T-cell (primary cell): ENCODE measurements around the gene SH3RF3. TPM values are rescaled to one million over a fixed set of nuclear protein-coding genes. Genes with fewer than 3 reads are reported as not detected.
A peak's percentile ranks its signal among the peaks of the same experiment; 100 is the strongest.

ENCODE experiments used
- ATAC-seq, 4 experiments: fragments of 200-7000 bp in 3 of 4; fragments of 150-1000 bp in 1 of 4; cut with Tn5 transposase; replicated peaks in 1 of 4; 1 replicate in 3 of 4; 2 replicates in 1 of 4; pipeline ENCODE4 v1.10.0; 2021; ENCODE audit warnings: moderate library complexity in 3 of 4, mild to moderate bottlenecking in 2 of 4, moderate number of reproducible peaks in 1 of 4
- CTCF ChIA-PET, 2 donors: fragments of 300-600 bp; sonication (Branson Sonifier 250); formaldehyde crosslinking; loops; one replicate each; lab custom pipeline; 2022; ENCODE audit warnings: antibody characterized with exemption in 2 of 2; lab: Charles Lee
- POLR2A ChIA-PET, 2 donors: fragments of 300-600 bp; sonication (Branson Sonifier 250); formaldehyde crosslinking; loops; one replicate each; lab custom pipeline; 2022; ENCODE audit warnings: antibody characterized with exemption in 2 of 2; lab: Charles Lee
- DNase-seq, 35 experiments: peaks; one replicate each; pipeline versions ENCODE4 v3.0.0 to v3.0.0-alpha.2; 2013 to 2023
- H3K27ac ChIP-seq: one replicate; pipeline ENCODE4 v1.5.1; 2013; ENCODE audit warnings: low read length
- H3K27me3 ChIP-seq, 2 experiments: replicated peaks in 1 of 2; 1 replicate in 1 of 2; 2 replicates in 1 of 2; pipeline versions ENCODE4 v1.6.1 to v1.7.0; 2013; ENCODE audit warnings: low read length in 1 of 2, mixed read lengths in 1 of 2; ENCODE audit not compliant: control insufficient read depth in 2 of 2, insufficient read depth in 2 of 2; ENCODE audit errors: extremely low read depth in 1 of 2
- H3K36me3 ChIP-seq, 2 donors: 1 replicate in 1 of 2; 2 replicates in 1 of 2; pipeline versions ENCODE4 v1.6.1 to v1.7.0; 2013; ENCODE audit warnings: low read length in 1 of 2; ENCODE audit not compliant: control insufficient read depth in 2 of 2, insufficient read depth in 1 of 2; ENCODE audit errors: extremely low read depth in 1 of 2
- H3K4me1 ChIP-seq, 2 experiments: 1 replicate in 1 of 2; 2 replicates in 1 of 2; pipeline versions ENCODE4 v1.6.1 to v1.7.0; 2013; ENCODE audit warnings: low read length in 2 of 2, mixed read lengths in 1 of 2; ENCODE audit not compliant: insufficient read depth in 2 of 2, control insufficient read depth in 1 of 2; ENCODE audit errors: extremely low read depth in 1 of 2
- H3K4me3 ChIP-seq, 2 donors: 1 replicate in 1 of 2; 2 replicates in 1 of 2; pipeline versions ENCODE4 v1.5.1 to v1.7.0; 2013; ENCODE audit warnings: mild to moderate bottlenecking in 2 of 2, low read length in 1 of 2, moderate library complexity in 1 of 2; ENCODE audit not compliant: control insufficient read depth in 1 of 2; ENCODE audit errors: extremely low read depth in 1 of 2
- H3K9me3 ChIP-seq: 2 replicates; pipeline ENCODE4 v1.7.0; 2013
- H3K27ac Mint-ChIP-seq, 2 donors: one replicate each; pipeline ENCODE4 v1.8.0; 2020 to 2021; ENCODE audit warnings: mild to moderate bottlenecking in 2 of 2, mixed read lengths in 2 of 2
- H3K27me3 Mint-ChIP-seq, 2 donors: one replicate each; pipeline ENCODE4 v1.8.0; 2021 to 2022; ENCODE audit warnings: mixed read lengths in 2 of 2
- H3K36me3 Mint-ChIP-seq: one replicate; pipeline ENCODE4 v1.8.0; 2021; ENCODE audit warnings: mixed read lengths
- H3K4me1 Mint-ChIP-seq, 3 donors: one replicate each; pipeline ENCODE4 v1.8.0; 2020 to 2022; ENCODE audit warnings: mixed read lengths in 3 of 3, mild to moderate bottlenecking in 1 of 3
- H3K4me3 Mint-ChIP-seq, 3 donors: one replicate each; pipeline ENCODE4 v1.8.0; 2020 to 2022; ENCODE audit warnings: mild to moderate bottlenecking in 3 of 3, mixed read lengths in 3 of 3, moderate library complexity in 3 of 3
- H3K9me3 Mint-ChIP-seq, 3 donors: one replicate each; pipeline ENCODE4 v1.8.0; 2020 to 2022; ENCODE audit warnings: mixed read lengths in 3 of 3
- WGBS: methylation state at CpG from one replicate; pipeline ENCODE4 v1.1.5; 2013; ENCODE audit warnings: missing lambda C conversion rate; ENCODE audit not compliant: insufficient coverage; 5-methylcytosine and 5-hydroxymethylcytosine counted together
- total RNA-seq, 35 experiments: library from RNA in 6 of 35; stranded (reverse) in 6 of 35; fragments of 120-200 nt in 1 of 35; gene quantifications; one replicate each; pipeline versions ENCODE4 v1.2.1 to v1.2.4 and lab custom pipeline; 2013 to 2026

Gene SH3RF3
- total RNA-seq, 5 donors from 2014 or later (not counting 1 experiment from before 2014, with no cell fraction given) = 1.8 to 4.6 (median 3.6) TPM

- peaks cover 0 to 4% of the 10 kb centered on the region in 2 donors for H3K36me3 ChIP-seq
- peaks cover 0 to 27% of the 10 kb centered on the region in 2 experiments for H3K27me3 ChIP-seq
- Mint-ChIP-seq H3K9me3 (no peaks in the 10 kb centered on the region), H3K27ac (no peak overlapping the region), H3K27me3 (peaks cover 3 to 15% of the 10 kb centered on the region in 2 donors), H3K4me1 (peaks cover 8 to 22% (median 16%) of the 10 kb centered on the region in 3 donors), H3K36me3 (no peaks in the 10 kb centered on the region), H3K4me3 (no peak overlapping the region)
- no peak overlapping the region for H3K27ac ChIP-seq
- ChIA-PET CTCF (no interaction called here), POLR2A (no interaction called here)
- DNase-seq (peak in 1 of 35 experiments; percentile 22), ATAC-seq (no peak)
- WGBS = 70% methylated on average over 5 of the region's 6 CpGs
- H3K4me1 ChIP-seq = no peaks in the 10 kb centered on the region
- H3K4me3 ChIP-seq = no peak overlapping the region
- no peaks in the 10 kb centered on the region for H3K9me3 ChIP-seq
Measured at GRCh38 chr2:109205447-109205846, 76.4 kb downstream of the SH3RF3 start.

GRCh38 chr2:109206569-109207146 is 77.7 kb downstream of the SH3RF3 start:
- ChIA-PET POLR2A (no interaction called here), CTCF (no interaction called here)
- Mint-ChIP-seq H3K9me3 (no peaks in the 10 kb centered on the region), H3K4me1 (peaks cover 12 to 25% (median 24%) of the 10 kb centered on the region in 3 donors), H3K27ac (no peak overlapping the region), H3K36me3 (no peaks in the 10 kb centered on the region), H3K27me3 (peaks cover 9 to 20% of the 10 kb centered on the region in 2 donors), H3K4me3 (no peak overlapping the region)
- ATAC-seq (no peak), DNase-seq (no peak)
- Histone ChIP-seq H3K4me1 (no peaks in the 10 kb centered on the region), H3K36me3 (peaks cover 0 to 4% of the 10 kb centered on the region in 2 donors), H3K4me3 (no peak overlapping the region), H3K27me3 (peaks cover 0 to 38% of the 10 kb centered on the region in 2 experiments), H3K27ac (no peak overlapping the region), H3K9me3 (no peaks in the 10 kb centered on the region)
- 95% methylated on average over 2 of the region's 2 CpGs for WGBS

GRCh38 chr2:109207176-109207575 is 78.2 kb downstream of the SH3RF3 start:
- Mint-ChIP-seq H3K4me3 (no peak overlapping the region), H3K27ac (no peak overlapping the region), H3K9me3 (no peaks in the 10 kb centered on the region), H3K27me3 (peaks cover 9 to 23% of the 10 kb centered on the region in 2 donors), H3K4me1 (peaks cover 12 to 26% (median 24%) of the 10 kb centered on the region in 3 donors), H3K36me3 (no peaks in the 10 kb centered on the region)
- no peaks in the 10 kb centered on the region for H3K9me3 ChIP-seq
- CTCF ChIA-PET = no interaction called here
- peaks cover 0 to 2% of the 10 kb centered on the region in 2 experiments for H3K4me1 ChIP-seq
- ATAC-seq (no peak), DNase-seq (no peak)
- H3K27me3 ChIP-seq = peaks cover 0 to 43% of the 10 kb centered on the region in 2 experiments
- H3K27ac ChIP-seq = no peak overlapping the region
- POLR2A ChIA-PET = interaction anchor here in 1 of 2 donors (0.6 kb wide), 1 partner anchor 32 kb away, joined by 4 read pairs; no protein-coding TSS in a partner anchor
- no peak overlapping the region for H3K4me3 ChIP-seq
- WGBS = 14% methylated on average over 1 of the region's 1 CpG
- peaks cover 0 to 4% of the 10 kb centered on the region in 2 donors for H3K36me3 ChIP-seq

- Histone ChIP-seq H3K27ac (no peak overlapping the region), H3K27me3 (peaks cover 2 to 54% of the 10 kb centered on the region in 2 experiments), H3K36me3 (peaks cover 0 to 2% of the 10 kb centered on the region in 2 donors), H3K9me3 (no peaks in the 10 kb centered on the region), H3K4me1 (peaks cover under 1 to 9% of the 10 kb centered on the region in 2 experiments), H3K4me3 (no peak overlapping the region)
- H3K4me3 Mint-ChIP-seq = no peak overlapping the region
- H3K36me3 Mint-ChIP-seq = no peaks in the 10 kb centered on the region
- DNase-seq = peak in 1 of 35 experiments; percentile 16
- no peak overlapping the region for H3K27ac Mint-ChIP-seq
- WGBS = 80% methylated on average over 2 of the region's 3 CpGs
- ChIA-PET CTCF (no interaction called here), POLR2A (no interaction called here)
- H3K4me1 Mint-ChIP-seq = peaks cover 19 to 36% (median 35%) of the 10 kb centered on the region in 3 donors
- no peaks in the 10 kb centered on the region for H3K9me3 Mint-ChIP-seq
- H3K27me3 Mint-ChIP-seq = peaks cover 18 to 33% of the 10 kb centered on the region in 2 donors
- no peak for ATAC-seq
Measured at GRCh38 chr2:109208071-109208950, 79.3 kb downstream of the SH3RF3 start.

GRCh38 chr2:109208951-109209335 is 79.9 kb downstream of the SH3RF3 start:
- Mint-ChIP-seq H3K27ac (no peak overlapping the region), H3K27me3 (peaks cover 25 to 40% of the 10 kb centered on the region in 2 donors)

GRCh38 chr2:109209412-109209811 is 80.4 kb downstream of the SH3RF3 start:
- WGBS = no CpG with 5 or more reads among the region's 4 CpGs
- ATAC-seq (no peak), DNase-seq (no peak)
- Mint-ChIP-seq H3K27me3 (peaks cover 28 to 44% of the 10 kb centered on the region in 2 donors), H3K4me1 (peaks cover 30 to 47% (median 44%) of the 10 kb centered on the region in 3 donors), H3K36me3 (no peaks in the 10 kb centered on the region), H3K27ac (no peak overlapping the region), H3K9me3 (no peaks in the 10 kb centered on the region), H3K4me3 (no peak overlapping the region)
- Histone ChIP-seq H3K36me3 (no peaks in the 10 kb centered on the region), H3K9me3 (no peaks in the 10 kb centered on the region), H3K4me1 (peaks cover 10 to 20% of the 10 kb centered on the region in 2 experiments), H3K4me3 (no peak overlapping the region), H3K27me3 (peaks cover 2 to 61% of the 10 kb centered on the region in 2 experiments), H3K27ac (no peak overlapping the region)
- POLR2A ChIA-PET = no interaction called here
- CTCF ChIA-PET = no interaction called here

More at GRCh38 chr2:109208951-109209335, 79.9 kb downstream of the SH3RF3 start:
- Mint-ChIP-seq H3K9me3 (no peaks in the 10 kb centered on the region), H3K4me3 (no peak overlapping the region), H3K36me3 (no peaks in the 10 kb centered on the region), H3K4me1 (peaks cover 26 to 43% (median 41%) of the 10 kb centered on the region in 3 donors)
- no peak for ATAC-seq
- no peak for DNase-seq
- no peak overlapping the region for H3K4me3 ChIP-seq
- WGBS = 82% methylated on average over 2 of the region's 6 CpGs
- H3K36me3 ChIP-seq = no peaks in the 10 kb centered on the region
- no peaks in the 10 kb centered on the region for H3K9me3 ChIP-seq
- ChIA-PET POLR2A (no interaction called here), CTCF (no interaction called here)
- peaks cover 2 to 57% of the 10 kb centered on the region in 2 experiments for H3K27me3 ChIP-seq
- peaks cover 6 to 16% of the 10 kb centered on the region in 2 experiments for H3K4me1 ChIP-seq
- no peak overlapping the region for H3K27ac ChIP-seq
